ENCODE data around the gene TBCK.

DNA sequence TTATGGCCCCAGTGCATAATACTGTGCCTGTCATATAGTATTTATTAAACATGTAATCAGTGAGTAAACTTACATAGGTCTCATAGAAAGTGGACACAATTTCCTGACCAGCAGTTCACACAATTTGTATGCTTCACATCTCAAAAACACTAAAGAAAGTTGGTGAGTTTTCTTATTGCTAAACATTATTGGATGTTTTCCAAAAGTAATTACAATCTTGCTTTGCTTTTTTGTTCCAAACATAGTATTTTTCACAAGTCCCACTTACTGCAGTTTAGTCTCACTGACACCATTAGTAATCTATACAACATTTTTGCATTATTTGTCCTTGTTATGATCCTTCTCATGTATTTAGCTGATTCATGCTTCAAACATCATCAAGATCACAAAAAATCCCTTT lies 132.5 kb downstream of the TBCK start:
- TF ChIP-seq CTCF (optimal IDR thresholded peaks at IDR 0.05 in 1 of 3, IDR thresholded peaks at IDR 0.05 in 1 of 3, conservative IDR thresholded peaks at IDR 0.05 in 1 of 3; ENCODE audit: extremely low read depth in 1 of 3, insufficient read depth in 2 of 3, low read length in 3 of 3) = no peak
- TF ChIP-seq EZH2 (IDR thresholded peaks at IDR 0.05; ENCODE audit: low read length) = no peak
